ENCODE measurements around the gene TDRKH. TPM values are rescaled to one million over a fixed set of nuclear protein-coding genes. Genes with fewer than 3 reads are reported as not detected.

TDRKH gene
- total and polyA plus RNA-seq, 7 donors, result 2.4 to 12.1 (median 4.3) TPM

DNA sequence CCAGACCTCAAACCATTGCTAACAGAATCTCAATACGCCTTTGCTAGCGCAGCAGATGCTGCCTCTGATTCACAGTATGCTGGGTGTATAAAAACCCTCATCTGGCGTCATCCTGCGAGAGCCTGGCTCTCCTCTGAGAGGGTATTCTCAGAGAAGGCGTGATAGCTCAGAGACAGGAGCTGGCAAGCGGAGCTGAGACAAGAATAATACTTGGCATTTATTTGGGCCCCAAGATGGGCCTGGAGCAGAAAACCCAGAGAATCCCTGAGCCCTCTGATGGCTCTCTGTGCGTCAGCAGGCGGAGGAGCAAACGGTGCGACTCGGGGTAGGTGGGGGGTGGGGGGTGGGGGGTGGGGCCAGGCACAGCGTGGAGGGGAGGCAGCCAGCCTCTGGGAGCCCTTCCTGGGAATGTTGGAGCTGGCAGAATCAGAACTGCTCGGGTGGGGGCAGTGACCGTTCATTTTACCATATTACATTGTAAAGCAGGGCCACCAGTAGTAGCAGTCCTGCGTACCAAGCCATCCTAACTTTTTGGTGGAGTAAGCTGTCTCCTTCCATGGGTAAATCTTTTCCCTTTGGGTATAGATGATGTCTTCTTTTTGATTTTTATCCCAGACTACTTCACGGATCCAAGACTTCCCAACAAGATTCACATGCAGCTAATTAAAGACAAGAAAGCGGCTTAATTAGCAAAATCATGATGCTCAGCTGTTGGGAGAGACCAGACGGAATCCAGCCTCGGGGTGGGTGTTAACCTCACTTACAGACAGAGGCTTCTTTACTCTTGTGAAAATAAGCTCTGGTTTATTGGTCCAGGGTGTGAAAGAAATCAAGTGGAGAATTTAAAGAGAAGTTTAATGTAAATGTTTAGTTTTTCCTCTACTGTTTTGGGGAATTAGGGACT is 61.9 kb downstream of the TDRKH start:
- Histone ChIP-seq H3K36me3 (ENCODE audit: insufficient read depth in 1 of 2, low read depth in 1 of 2) (no peaks in the 10 kb centered on the region), H3K4me1 (no peaks in the 10 kb centered on the region), H3K9me3 (no peaks in the 10 kb centered on the region), H3K27ac (no peak overlapping the region), H3K27me3 (ENCODE audit: insufficient read depth in 3 of 3, low read length in 2 of 3) (peaks cover 0 to 3% (median 3%) of the 10 kb centered on the region in 3 donors), H3K4me3 (peak overlapping the region; percentile 21)
- TF ChIP-seq, protein P1, sequence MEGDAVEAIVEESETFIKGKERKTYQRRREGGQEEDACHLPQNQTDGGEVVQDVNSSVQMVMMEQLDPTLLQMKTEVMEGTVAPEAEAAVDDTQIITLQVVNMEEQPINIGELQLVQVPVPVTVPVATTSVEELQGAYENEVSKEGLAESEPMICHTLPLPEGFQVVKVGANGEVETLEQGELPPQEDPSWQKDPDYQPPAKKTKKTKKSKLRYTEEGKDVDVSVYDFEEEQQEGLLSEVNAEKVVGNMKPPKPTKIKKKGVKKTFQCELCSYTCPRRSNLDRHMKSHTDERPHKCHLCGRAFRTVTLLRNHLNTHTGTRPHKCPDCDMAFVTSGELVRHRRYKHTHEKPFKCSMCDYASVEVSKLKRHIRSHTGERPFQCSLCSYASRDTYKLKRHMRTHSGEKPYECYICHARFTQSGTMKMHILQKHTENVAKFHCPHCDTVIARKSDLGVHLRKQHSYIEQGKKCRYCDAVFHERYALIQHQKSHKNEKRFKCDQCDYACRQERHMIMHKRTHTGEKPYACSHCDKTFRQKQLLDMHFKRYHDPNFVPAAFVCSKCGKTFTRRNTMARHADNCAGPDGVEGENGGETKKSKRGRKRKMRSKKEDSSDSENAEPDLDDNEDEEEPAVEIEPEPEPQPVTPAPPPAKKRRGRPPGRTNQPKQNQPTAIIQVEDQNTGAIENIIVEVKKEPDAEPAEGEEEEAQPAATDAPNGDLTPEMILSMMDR (IDR thresholded peaks at IDR 0.05), result no peak
- WGBS, 3 donors, result 19 to 21% (median 20%) methylated on average over 19 of the region's 19 CpGs
- intact Hi-C loops (cut with DNase I), result no loop called here
- peak; percentile 49 to 85 (median 58) for ATAC-seq
- DNase-seq, result no peak

GRCh38 chr1:151723726-151724370 is 66.5 kb downstream of the TDRKH start:
- ATAC-seq, result no peak
- TF ChIP-seq, protein P1 (IDR thresholded peaks at IDR 0.05), result no peak
- Histone ChIP-seq H3K4me1 (peaks cover 16% of the 10 kb centered on the region), H3K27ac (no peak overlapping the region), H3K36me3 (ENCODE audit: insufficient read depth in 1 of 2, low read depth in 1 of 2) (no peaks in the 10 kb centered on the region), H3K27me3 (ENCODE audit: insufficient read depth in 3 of 3, low read length in 2 of 3) (peaks cover 0 to 3% (median 3%) of the 10 kb centered on the region in 3 donors), H3K9me3 (no peaks in the 10 kb centered on the region), H3K4me3 (no peak overlapping the region)
- WGBS, 3 donors, result 52 to 65% (median 58%) methylated on average over 3 of the region's 3 CpGs
- DNase-seq, result no peak
- intact Hi-C loops (cut with DNase I), result no loop called here

Other genes with a start within 250 kb of the TDRKH start
- 10 to 100 TPM; 39.8 to 47.2 (median 43.3) TPM for gene SNX27, start 178.4 kb downstream of the TDRKH start, total RNA-seq
- 10 to 100 TPM; 10.7 to 41.0 (median 11.2) TPM for gene SNX27, start 178.4 kb downstream of the TDRKH start, polyA plus RNA-seq
- gene CELF3, start 73.7 kb downstream of the TDRKH start, total RNA-seq, result not detected
- gene CELF3, start 73.7 kb downstream of the TDRKH start, polyA plus RNA-seq, result under 1 TPM in 1 of 3 donors, not detected in 2; 0.04 TPM
- 1 to 10 TPM in 2 of 4 donors, not detected in 2; 3.8 to 5.2 TPM for gene RIIAD1, start 69.0 kb downstream of the TDRKH start, total RNA-seq
- 1 to 10 TPM in 2 of 3 donors, under 1 TPM in 1; 0.34 to 2.6 (median 2.4) TPM for gene RIIAD1, start 69.0 kb downstream of the TDRKH start, polyA plus RNA-seq
- 10 to 100 TPM; 63.5 to 95.4 (median 71.3) TPM for gene MRPL9, start 27.0 kb downstream of the TDRKH start, total RNA-seq
- gene MRPL9, start 27.0 kb downstream of the TDRKH start, polyA plus RNA-seq, result 100 to 1,000 TPM in 2 of 3 donors, 10 to 100 TPM in 1; 73.3 to 132 (median 111) TPM
- gene LINGO4, start 14.9 kb upstream of the TDRKH start, total RNA-seq, result 10 to 100 TPM in 1 of 4 donors, 1 to 10 TPM in 3; 3.6 to 18.2 (median 6.9) TPM
- 1 to 10 TPM in 2 of 3 donors, under 1 TPM in 1; 0.36 to 4.6 (median 3.6) TPM for gene LINGO4, start 14.9 kb upstream of the TDRKH start, polyA plus RNA-seq
- 100 to 1,000 TPM in 1 of 4 donors, 10 to 100 TPM in 3; 35.0 to 109 (median 67.7) TPM for gene RORC, start 41.3 kb upstream of the TDRKH start, total RNA-seq
- gene RORC, start 41.3 kb upstream of the TDRKH start, polyA plus RNA-seq, result 10 to 100 TPM in 2 of 3 donors, 1 to 10 TPM in 1; 3.5 to 89.2 (median 62.9) TPM
- under 1 TPM in 1 of 4 donors, not detected in 3; 0.47 TPM for gene C2CD4D, start 49.3 kb upstream of the TDRKH start, total RNA-seq
- gene C2CD4D, start 49.3 kb upstream of the TDRKH start, polyA plus RNA-seq, result not detected
- gene THEM5, start 63.2 kb upstream of the TDRKH start, total RNA-seq, result not detected
- not detected for gene THEM5, start 63.2 kb upstream of the TDRKH start, polyA plus RNA-seq
- 10 to 100 TPM; 10.1 to 20.4 (median 13.7) TPM for gene THEM4, start 119.0 kb upstream of the TDRKH start, total RNA-seq
- gene THEM4, start 119.0 kb upstream of the TDRKH start, polyA plus RNA-seq, result 10 to 100 TPM; 12.3 to 20.2 (median 16.0) TPM
- 100 to 1,000 TPM in 1 of 4 donors, 10 to 100 TPM in 3; 41.8 to 150 (median 59.9) TPM for gene S100A10, start 203.4 kb upstream of the TDRKH start, total RNA-seq
- gene S100A10, start 203.4 kb upstream of the TDRKH start, polyA plus RNA-seq, result 100 to 1,000 TPM in 1 of 3 donors, 10 to 100 TPM in 2; 30.5 to 414 (median 61.6) TPM
- gene S100A11, start 246.5 kb upstream of the TDRKH start, total RNA-seq, result 10 to 100 TPM; 36.7 to 68.5 (median 47.1) TPM
- gene S100A11, start 246.5 kb upstream of the TDRKH start, polyA plus RNA-seq, result 100 to 1,000 TPM in 1 of 3 donors, 10 to 100 TPM in 2; 61.2 to 500 (median 96.1) TPM